Esophagus squamous epithelium (tissue), 4 donors: ENCODE data around the gene SLC22A5.

Source experiments
- POLR2A ChIP-seq, 4 donors: fragments of 450-650 bp; IDR thresholded peaks; one replicate each; pipeline ENCODE4 v1.6.1; 2017; ENCODE audit warnings: antibody characterized with exemption in 4 of 4, mild to moderate bottlenecking in 4 of 4, moderate library complexity in 3 of 4
- TF ChIP-seq, protein P1 (sequence below), 6 experiments: fragments of 450-650 bp in 4 of 6; fragments of 200-600 bp in 2 of 6; sonication (generic) in 2 of 6; IDR thresholded peaks; one replicate each; pipeline ENCODE4 v1.5.1; 2016 to 2019; ENCODE audit warnings: antibody characterized with exemption in 6 of 6, mild to moderate bottlenecking in 4 of 6, moderate library complexity in 4 of 6

DNA sequence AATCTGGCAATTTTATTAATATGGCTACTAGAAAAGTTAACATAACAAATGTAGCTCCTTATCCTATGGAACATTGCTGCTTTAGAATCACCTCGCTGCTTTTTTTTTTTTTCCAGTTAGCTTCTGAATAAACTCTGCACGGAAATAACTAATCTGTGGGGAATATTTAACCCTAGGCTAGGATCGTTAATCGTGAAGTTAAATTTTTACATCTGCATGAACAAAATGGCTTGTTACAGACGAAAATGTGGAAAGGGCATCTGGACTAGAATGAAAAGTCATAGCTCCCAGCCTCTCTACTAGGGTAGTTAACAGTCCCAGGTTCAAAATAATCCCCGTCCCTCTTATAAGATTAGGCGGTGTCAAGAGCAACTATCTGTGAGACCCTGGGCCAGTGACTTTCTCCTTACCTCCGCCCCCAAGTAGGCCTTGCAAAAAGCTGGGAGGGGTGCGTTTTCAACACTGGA, 470 bp upstream of the SLC22A5 start:
- TF ChIP-seq, protein P1, sequence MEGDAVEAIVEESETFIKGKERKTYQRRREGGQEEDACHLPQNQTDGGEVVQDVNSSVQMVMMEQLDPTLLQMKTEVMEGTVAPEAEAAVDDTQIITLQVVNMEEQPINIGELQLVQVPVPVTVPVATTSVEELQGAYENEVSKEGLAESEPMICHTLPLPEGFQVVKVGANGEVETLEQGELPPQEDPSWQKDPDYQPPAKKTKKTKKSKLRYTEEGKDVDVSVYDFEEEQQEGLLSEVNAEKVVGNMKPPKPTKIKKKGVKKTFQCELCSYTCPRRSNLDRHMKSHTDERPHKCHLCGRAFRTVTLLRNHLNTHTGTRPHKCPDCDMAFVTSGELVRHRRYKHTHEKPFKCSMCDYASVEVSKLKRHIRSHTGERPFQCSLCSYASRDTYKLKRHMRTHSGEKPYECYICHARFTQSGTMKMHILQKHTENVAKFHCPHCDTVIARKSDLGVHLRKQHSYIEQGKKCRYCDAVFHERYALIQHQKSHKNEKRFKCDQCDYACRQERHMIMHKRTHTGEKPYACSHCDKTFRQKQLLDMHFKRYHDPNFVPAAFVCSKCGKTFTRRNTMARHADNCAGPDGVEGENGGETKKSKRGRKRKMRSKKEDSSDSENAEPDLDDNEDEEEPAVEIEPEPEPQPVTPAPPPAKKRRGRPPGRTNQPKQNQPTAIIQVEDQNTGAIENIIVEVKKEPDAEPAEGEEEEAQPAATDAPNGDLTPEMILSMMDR (IDR thresholded peaks at IDR 0.05), result no peak
- TF ChIP-seq POLR2A (IDR thresholded peaks at IDR 0.05), result no peak
